Measurements from ENCODE around the gene MYD88. TPM values are rescaled to one million over a fixed set of nuclear protein-coding genes. Genes with fewer than 3 reads are reported as not detected.

The MYD88 gene
- total RNA-seq, 5 donors from 2014 or later (not counting 1 experiment from before 2014, with no cell fraction given), result 32.4 to 68.5 (median 56.6) TPM

DNA sequence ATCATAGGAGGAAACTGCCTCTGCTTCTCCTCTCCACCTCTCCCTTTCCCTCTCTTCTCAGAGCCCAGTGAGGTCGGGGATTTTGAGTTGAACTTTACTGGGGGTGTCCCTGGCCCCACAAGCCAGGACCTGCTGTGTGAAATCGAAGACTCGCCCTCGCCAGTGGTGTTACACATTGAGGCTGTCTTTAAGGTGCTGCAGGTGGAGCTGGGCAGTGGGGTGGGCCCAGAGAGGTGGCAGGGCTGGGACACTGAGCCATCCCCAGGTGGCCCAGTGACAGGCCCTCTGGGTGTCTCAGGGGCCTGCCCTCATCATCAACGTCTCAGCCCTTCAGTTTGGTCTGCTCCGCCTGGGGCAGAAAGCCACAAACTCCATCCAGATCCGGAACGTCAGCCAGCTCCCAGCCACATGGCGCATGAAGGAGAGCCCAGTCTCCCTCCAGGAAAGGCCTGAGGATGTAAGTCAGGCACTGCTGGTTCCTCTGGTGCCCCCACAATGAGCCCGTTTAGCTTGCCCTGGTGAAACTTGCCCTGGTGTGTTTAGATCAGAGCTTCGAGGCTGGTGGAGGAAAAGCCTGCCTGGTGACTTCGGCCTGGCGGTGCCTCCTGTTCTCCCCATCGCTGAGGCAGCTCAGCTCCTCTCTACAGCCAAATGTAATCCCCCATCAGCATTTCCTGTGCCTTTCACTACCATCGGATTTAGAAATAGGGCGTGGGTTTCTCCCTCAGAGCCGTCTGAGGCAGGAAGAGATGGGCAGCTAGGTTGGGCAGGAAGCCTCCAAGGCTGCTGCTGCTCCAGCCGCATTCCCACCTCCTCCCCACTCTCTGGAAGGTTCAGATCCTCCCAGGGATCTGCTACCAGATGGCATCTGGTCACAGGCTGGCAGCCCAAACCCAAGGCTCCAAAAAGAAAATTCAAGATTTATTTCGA is 40.8 kb upstream of the MYD88 start:
- 84% methylated on average over 11 of the region's 19 CpGs for WGBS (ENCODE audit: insufficient coverage)
- Histone ChIP-seq H3K36me3 (ENCODE audit: control insufficient read depth in 2 of 2, extremely low read depth in 1 of 2, insufficient read depth in 1 of 2, low read length in 1 of 2) (no peaks in the 10 kb centered on the region), H3K27me3 (replicated peaks in 1 of 2; ENCODE audit: control insufficient read depth in 2 of 2, extremely low read depth in 1 of 2, insufficient read depth in 2 of 2, low read length in 1 of 2) (peaks cover 0 to 18% of the 10 kb centered on the region in 2 experiments), H3K4me1 (ENCODE audit: control insufficient read depth in 1 of 2, extremely low read depth in 1 of 2, insufficient read depth in 2 of 2, low read length in 2 of 2) (no peaks in the 10 kb centered on the region), H3K9me3 (no peaks in the 10 kb centered on the region), H3K4me3 (ENCODE audit: control insufficient read depth in 1 of 2, extremely low read depth in 1 of 2, low read length in 1 of 2) (no peak overlapping the region), H3K27ac (ENCODE audit: low read length) (no peak overlapping the region)
- DNase-seq, result no peak
- no peaks in the 10 kb centered on the region for H3K9me3 Mint-ChIP-seq
- H3K4me1 Mint-ChIP-seq, result no peaks in the 10 kb centered on the region
- ChIA-PET CTCF (interaction anchor here in 1 of 2 donors (0.6 kb wide), 1 partner anchor 241 kb away, joined by 3 read pairs; no protein-coding TSS in a partner anchor), POLR2A (no interaction called here)
- H3K36me3 Mint-ChIP-seq, result no peaks in the 10 kb centered on the region
- no peak for ATAC-seq (replicated peaks in 1 of 4)
- no peak overlapping the region for H3K27ac Mint-ChIP-seq
- H3K27me3 Mint-ChIP-seq, result no peaks in the 10 kb centered on the region
- no peak overlapping the region for H3K4me3 Mint-ChIP-seq

DNA sequence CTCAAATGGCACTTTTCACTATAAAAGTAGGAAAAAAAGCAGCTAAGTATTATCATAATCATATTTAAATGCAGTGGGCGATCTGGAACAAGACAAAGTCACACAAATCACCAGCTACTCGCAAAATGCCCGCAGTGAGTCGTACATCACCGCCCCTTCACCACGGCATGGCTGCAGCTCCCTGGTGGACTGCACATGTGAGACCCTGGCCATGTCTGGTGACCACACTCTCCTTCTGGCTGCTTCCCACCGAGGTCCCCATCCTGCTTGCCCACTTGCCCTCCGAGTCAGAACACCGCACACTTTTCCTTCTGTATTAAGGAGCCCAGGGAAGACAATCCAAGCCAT is 40.1 kb upstream of the MYD88 start:
- Mint-ChIP-seq H3K9me3 (no peaks in the 10 kb centered on the region), H3K27me3 (no peaks in the 10 kb centered on the region), H3K4me1 (no peaks in the 10 kb centered on the region), H3K27ac (no peak overlapping the region), H3K4me3 (no peak overlapping the region), H3K36me3 (no peaks in the 10 kb centered on the region)
- ATAC-seq (replicated peaks in 1 of 4), result no peak
- H3K36me3 ChIP-seq (ENCODE audit: control insufficient read depth in 2 of 2, extremely low read depth in 1 of 2, insufficient read depth in 1 of 2, low read length in 1 of 2), result no peaks in the 10 kb centered on the region
- ChIA-PET CTCF (interaction anchor here in 1 of 2 donors (0.6 kb wide), 1 partner anchor 242 kb away, joined by 3 read pairs; no protein-coding TSS in a partner anchor), POLR2A (no interaction called here)
- no peak overlapping the region for H3K27ac ChIP-seq (ENCODE audit: low read length)
- no peaks in the 10 kb centered on the region for H3K4me1 ChIP-seq (ENCODE audit: control insufficient read depth in 1 of 2, extremely low read depth in 1 of 2, insufficient read depth in 2 of 2, low read length in 2 of 2)
- no peaks in the 10 kb centered on the region for H3K9me3 ChIP-seq
- peaks cover 0 to 18% of the 10 kb centered on the region in 2 experiments for H3K27me3 ChIP-seq (replicated peaks in 1 of 2; ENCODE audit: control insufficient read depth in 2 of 2, extremely low read depth in 1 of 2, insufficient read depth in 2 of 2, low read length in 1 of 2)
- 92% methylated on average over 9 of the region's 9 CpGs for WGBS (ENCODE audit: insufficient coverage)
- DNase-seq, result no peak
- no peak overlapping the region for H3K4me3 ChIP-seq (ENCODE audit: control insufficient read depth in 1 of 2, extremely low read depth in 1 of 2, low read length in 1 of 2)

DNA sequence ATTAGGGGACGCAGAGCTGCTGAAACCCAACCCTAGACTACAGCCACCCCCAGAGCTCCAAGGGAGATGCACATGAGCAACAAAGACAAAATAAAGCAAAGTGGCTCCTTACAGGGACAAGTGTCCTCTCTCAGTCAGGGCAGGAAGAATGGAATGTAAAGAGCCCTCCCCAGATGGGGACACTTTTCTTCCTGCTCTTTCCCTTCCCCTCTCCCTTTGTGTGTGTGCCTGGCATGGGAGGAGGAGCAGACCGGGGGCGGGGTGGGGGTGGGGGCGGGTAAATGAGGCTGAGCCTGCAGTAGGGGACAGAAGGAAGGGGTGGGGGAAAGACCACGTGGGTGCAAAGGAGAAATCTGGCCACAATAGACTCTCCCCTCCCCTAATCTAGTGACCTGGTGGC is 38.9 kb upstream of the MYD88 start:
- no peaks in the 10 kb centered on the region for H3K36me3 Mint-ChIP-seq
- POLR2A ChIA-PET, result no interaction called here

DNA sequence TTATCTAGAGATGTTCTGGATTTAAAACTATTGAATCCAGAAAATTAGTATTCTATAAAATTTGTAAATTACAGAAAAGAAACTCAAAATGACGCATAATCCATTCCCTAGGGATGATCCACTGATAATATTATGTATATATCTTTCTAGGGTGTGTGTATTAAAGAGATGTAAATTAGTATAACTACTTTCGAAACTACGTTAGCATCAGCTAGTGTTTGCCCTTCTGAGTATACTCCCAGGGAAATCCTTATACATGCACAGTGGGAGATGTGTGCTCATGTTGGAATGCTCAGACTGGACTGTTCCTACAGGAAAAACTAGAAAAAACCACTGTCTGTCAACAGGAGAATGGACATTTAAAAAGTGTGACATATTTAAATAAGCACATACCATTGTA is 38.0 kb upstream of the MYD88 start:
- Histone ChIP-seq H3K4me1 (ENCODE audit: control insufficient read depth in 1 of 2, extremely low read depth in 1 of 2, insufficient read depth in 2 of 2, low read length in 2 of 2) (no peaks in the 10 kb centered on the region), H3K27me3 (replicated peaks in 1 of 2; ENCODE audit: control insufficient read depth in 2 of 2, extremely low read depth in 1 of 2, insufficient read depth in 2 of 2, low read length in 1 of 2) (peaks cover 0 to 20% of the 10 kb centered on the region in 2 experiments), H3K27ac (ENCODE audit: low read length) (no peak overlapping the region), H3K4me3 (ENCODE audit: control insufficient read depth in 1 of 2, extremely low read depth in 1 of 2, low read length in 1 of 2) (no peak overlapping the region), H3K9me3 (no peaks in the 10 kb centered on the region), H3K36me3 (ENCODE audit: control insufficient read depth in 2 of 2, extremely low read depth in 1 of 2, insufficient read depth in 1 of 2, low read length in 1 of 2) (no peaks in the 10 kb centered on the region)
- no CpG with 5 or more reads among the region's 3 CpGs for WGBS (ENCODE audit: insufficient coverage)
- ATAC-seq (replicated peaks in 1 of 4) (no peak), DNase-seq (no peak)
- peaks cover 5% of the 10 kb centered on the region for H3K36me3 Mint-ChIP-seq
- ChIA-PET CTCF (no interaction called here), POLR2A (no interaction called here)
- no peak overlapping the region for H3K27ac Mint-ChIP-seq
- H3K27me3 Mint-ChIP-seq, result no peaks in the 10 kb centered on the region
- H3K4me1 Mint-ChIP-seq, result no peaks in the 10 kb centered on the region
- no peak overlapping the region for H3K4me3 Mint-ChIP-seq
- peaks cover 0 to 5% (median 2%) of the 10 kb centered on the region in 3 donors for H3K9me3 Mint-ChIP-seq

More for the DNA sequence above, 38.9 kb upstream of the MYD88 start:
- no CpG with 5 or more reads among the region's 5 CpGs for WGBS (ENCODE audit: insufficient coverage)
- ATAC-seq (replicated peaks in 1 of 4), result no peak
- Histone ChIP-seq H3K27me3 (replicated peaks in 1 of 2; ENCODE audit: control insufficient read depth in 2 of 2, extremely low read depth in 1 of 2, insufficient read depth in 2 of 2, low read length in 1 of 2) (peaks cover 0 to 20% of the 10 kb centered on the region in 2 experiments), H3K4me3 (ENCODE audit: control insufficient read depth in 1 of 2, extremely low read depth in 1 of 2, low read length in 1 of 2) (no peak overlapping the region), H3K27ac (ENCODE audit: low read length) (no peak overlapping the region), H3K9me3 (no peaks in the 10 kb centered on the region), H3K36me3 (ENCODE audit: control insufficient read depth in 2 of 2, extremely low read depth in 1 of 2, insufficient read depth in 1 of 2, low read length in 1 of 2) (no peaks in the 10 kb centered on the region), H3K4me1 (ENCODE audit: control insufficient read depth in 1 of 2, extremely low read depth in 1 of 2, insufficient read depth in 2 of 2, low read length in 2 of 2) (no peaks in the 10 kb centered on the region)
- CTCF ChIA-PET, result no interaction called here
- H3K27me3 Mint-ChIP-seq, result no peaks in the 10 kb centered on the region
- no peak for DNase-seq
- H3K27ac Mint-ChIP-seq, result no peak overlapping the region
- no peak overlapping the region for H3K4me3 Mint-ChIP-seq
- H3K4me1 Mint-ChIP-seq, result no peaks in the 10 kb centered on the region
- no peaks in the 10 kb centered on the region for H3K9me3 Mint-ChIP-seq

DNA sequence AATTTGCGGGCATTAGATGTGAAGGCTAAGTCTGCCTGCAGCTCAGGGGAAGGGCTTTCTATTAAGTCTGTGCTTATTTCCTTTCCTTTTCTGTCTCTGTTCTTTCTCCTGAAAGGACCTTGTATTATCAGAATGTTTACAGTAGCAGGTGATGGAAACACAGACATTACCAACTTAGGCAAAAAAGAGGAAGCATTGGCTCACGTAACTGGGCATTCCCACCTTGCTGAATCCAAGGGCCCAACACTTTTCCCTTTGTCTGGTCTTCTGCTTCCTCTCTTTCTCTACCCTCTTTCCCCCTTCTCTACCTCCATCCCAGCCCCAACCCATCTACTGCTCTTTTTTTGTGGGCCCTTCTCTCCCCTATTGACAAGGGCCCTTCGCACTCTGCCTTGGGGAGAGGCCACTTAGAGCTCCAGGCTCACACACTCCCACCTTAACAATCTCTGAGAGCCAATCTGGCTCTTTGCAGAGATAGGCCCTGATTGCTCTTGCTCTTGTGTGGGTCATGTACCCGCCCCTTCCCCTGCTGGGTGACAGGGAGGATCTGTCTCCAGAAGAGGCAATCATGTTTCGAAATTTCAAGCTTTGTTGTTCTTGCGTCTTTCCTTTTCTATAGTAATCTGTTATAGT is 36.5 kb upstream of the MYD88 start:
- ATAC-seq (replicated peaks in 1 of 4) (no peak), DNase-seq (no peak)
- 100% methylated on average over 2 of the region's 6 CpGs for WGBS (ENCODE audit: insufficient coverage)
- Mint-ChIP-seq H3K4me3 (no peak overlapping the region), H3K9me3 (peaks cover 0 to 9% (median 4%) of the 10 kb centered on the region in 3 donors), H3K4me1 (no peaks in the 10 kb centered on the region), H3K27me3 (no peaks in the 10 kb centered on the region), H3K27ac (no peak overlapping the region), H3K36me3 (peaks cover 8% of the 10 kb centered on the region)
- CTCF ChIA-PET, result no interaction called here
- Histone ChIP-seq H3K27me3 (replicated peaks in 1 of 2; ENCODE audit: control insufficient read depth in 2 of 2, extremely low read depth in 1 of 2, insufficient read depth in 2 of 2, low read length in 1 of 2) (peaks cover 0 to 20% of the 10 kb centered on the region in 2 experiments), H3K36me3 (ENCODE audit: control insufficient read depth in 2 of 2, extremely low read depth in 1 of 2, insufficient read depth in 1 of 2, low read length in 1 of 2) (no peaks in the 10 kb centered on the region), H3K4me1 (ENCODE audit: control insufficient read depth in 1 of 2, extremely low read depth in 1 of 2, insufficient read depth in 2 of 2, low read length in 2 of 2) (no peaks in the 10 kb centered on the region), H3K27ac (ENCODE audit: low read length) (no peak overlapping the region), H3K4me3 (ENCODE audit: control insufficient read depth in 1 of 2, extremely low read depth in 1 of 2, low read length in 1 of 2) (no peak overlapping the region), H3K9me3 (no peaks in the 10 kb centered on the region)
- POLR2A ChIA-PET, result no interaction called here

DNA sequence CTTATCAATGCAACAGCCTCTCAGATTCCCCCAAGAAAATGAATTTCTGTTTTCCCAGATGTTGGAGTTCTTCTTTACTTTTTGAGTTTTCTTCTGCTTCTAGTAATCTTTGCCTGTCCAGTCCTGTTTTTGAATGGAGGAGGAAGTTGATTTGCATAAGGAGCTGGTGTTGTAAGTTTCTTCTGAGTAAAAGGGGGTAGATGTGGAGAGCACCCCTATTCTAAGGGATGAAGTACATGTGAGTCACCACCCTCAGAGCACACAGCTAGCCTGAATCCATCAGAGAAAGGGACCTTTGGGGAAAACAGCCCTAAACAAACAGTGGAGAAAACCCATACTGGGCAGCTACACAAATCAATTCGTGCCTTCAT is 36.0 kb upstream of the MYD88 start:
- H3K27ac ChIP-seq (ENCODE audit: low read length), result no peak overlapping the region
- CTCF ChIA-PET, result no interaction called here

More for the DNA sequence above, 36.0 kb upstream of the MYD88 start:
- Histone ChIP-seq H3K9me3 (no peaks in the 10 kb centered on the region), H3K4me1 (ENCODE audit: control insufficient read depth in 1 of 2, extremely low read depth in 1 of 2, insufficient read depth in 2 of 2, low read length in 2 of 2) (no peaks in the 10 kb centered on the region), H3K36me3 (ENCODE audit: control insufficient read depth in 2 of 2, extremely low read depth in 1 of 2, insufficient read depth in 1 of 2, low read length in 1 of 2) (no peaks in the 10 kb centered on the region), H3K27me3 (replicated peaks in 1 of 2; ENCODE audit: control insufficient read depth in 2 of 2, extremely low read depth in 1 of 2, insufficient read depth in 2 of 2, low read length in 1 of 2) (peaks cover 0 to 16% of the 10 kb centered on the region in 2 experiments), H3K4me3 (ENCODE audit: control insufficient read depth in 1 of 2, extremely low read depth in 1 of 2, low read length in 1 of 2) (no peak overlapping the region)
- H3K27me3 Mint-ChIP-seq, result no peaks in the 10 kb centered on the region
- H3K27ac Mint-ChIP-seq, result no peak overlapping the region
- H3K4me3 Mint-ChIP-seq, result no peak overlapping the region
- DNase-seq (no peak), ATAC-seq (replicated peaks in 1 of 4) (no peak)
- peaks cover 8% of the 10 kb centered on the region for H3K36me3 Mint-ChIP-seq
- POLR2A ChIA-PET, result no interaction called here
- peaks cover 0 to 9% (median 4%) of the 10 kb centered on the region in 3 donors for H3K9me3 Mint-ChIP-seq
- no peaks in the 10 kb centered on the region for H3K4me1 Mint-ChIP-seq
- no CpG with 5 or more reads among the region's 1 CpG for WGBS (ENCODE audit: insufficient coverage)

Measured in T-cell (primary cell).